Mesothelial cell of epicardium (in vitro differentiated cells): Measurements from ENCODE around the gene ZMYM4. TPM values are rescaled to one million over a fixed set of nuclear protein-coding genes. Genes with fewer than 3 reads are reported as not detected.
"Not testable (repeated sequence)": the region's sequence is repeated elsewhere in the genome, so short reads cannot be mapped to it uniquely, and the experiment has no call there.

Source experiments
- DNase-seq, 2 experiments: peaks; one replicate each; pipeline ENCODE4 v3.0.0; 2021; ENCODE audit warnings: low spot score in 2 of 2; ENCODE audit not compliant: unreplicated experiment in 2 of 2
- H3K27ac Mint-ChIP-seq: 2 replicates; pipeline ENCODE4 v1.8.0; 2021; ENCODE audit warnings: mixed read lengths
- H3K27me3 Mint-ChIP-seq: 2 replicates; pipeline ENCODE4 v1.8.0; 2021; ENCODE audit warnings: low read depth, mixed read lengths
- H3K36me3 Mint-ChIP-seq: 2 replicates; pipeline ENCODE4 v1.8.0; 2021; ENCODE audit warnings: mixed read lengths
- H3K4me1 Mint-ChIP-seq: 2 replicates; pipeline ENCODE4 v1.8.0; 2021; ENCODE audit warnings: mixed read lengths
- H3K4me3 Mint-ChIP-seq: 2 replicates; pipeline ENCODE4 v1.8.0; 2021; ENCODE audit warnings: mild to moderate bottlenecking, moderate library complexity, mixed read lengths
- H3K9me3 Mint-ChIP-seq: 2 replicates; pipeline ENCODE4 v1.8.0; 2021; ENCODE audit warnings: mixed read lengths
- total RNA-seq: library from RNA; stranded (reverse); gene quantifications from 3 replicates; pipeline ENCODE4 v1.2.1, GENCODE V29; 2021
- TF ChIP-seq, protein P1 (sequence below): fragments of 200-600 bp; sonication (generic); IDR thresholded peaks from one replicate; pipeline ENCODE4 v1.5.0; 2021; ENCODE audit warnings: antibody characterized with exemption; ENCODE audit not compliant: unreplicated experiment

The ZMYM4 gene
- total RNA-seq, 1 donor from 2014 or later: 91.3 TPM

DNA sequence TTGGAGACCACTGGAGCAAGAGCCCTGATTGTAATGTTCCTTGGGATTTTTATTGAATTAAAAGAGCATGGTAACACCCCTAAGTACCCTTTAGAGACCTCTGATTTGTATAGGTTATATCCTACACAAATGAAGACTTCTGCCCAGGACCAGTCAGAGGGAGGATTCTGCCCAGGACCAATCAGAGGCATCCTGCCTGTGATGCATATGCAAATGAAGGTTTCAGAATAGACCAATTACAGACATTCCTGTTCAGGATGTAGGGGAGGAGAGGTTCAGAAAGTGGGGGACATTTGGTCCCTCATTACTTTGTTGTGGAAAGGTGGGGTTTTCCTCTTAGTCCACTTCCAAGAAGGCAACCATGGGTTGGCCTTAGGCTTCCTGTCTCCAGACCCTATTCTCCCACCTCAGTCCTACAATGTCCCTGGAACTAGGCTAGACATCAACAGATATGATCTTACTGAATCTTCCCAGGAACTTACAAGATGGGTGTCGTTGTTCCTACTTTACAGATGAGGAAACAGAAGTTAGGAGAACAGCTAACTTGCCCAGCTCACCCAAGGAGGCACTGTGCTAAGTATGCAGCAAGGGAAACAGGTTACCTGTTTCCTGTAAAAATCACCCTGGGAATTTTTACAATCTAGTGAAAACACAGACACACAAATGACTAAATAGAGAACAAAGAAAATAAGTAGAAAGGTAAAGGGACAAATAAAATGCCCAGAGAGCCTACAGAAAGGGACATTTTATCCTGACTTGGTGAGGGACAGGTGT lies 38.7 kb upstream of the ZMYM4 start:
- Mint-ChIP-seq H3K36me3 (no peaks in the 10 kb centered on the region), H3K27me3 (no peaks in the 10 kb centered on the region), H3K4me1 (no peaks in the 10 kb centered on the region), H3K27ac (no peak overlapping the region), H3K4me3 (no peak overlapping the region), H3K9me3 (no peaks in the 10 kb centered on the region)
- DNase-seq: no peak
- TF ChIP-seq, protein P1, sequence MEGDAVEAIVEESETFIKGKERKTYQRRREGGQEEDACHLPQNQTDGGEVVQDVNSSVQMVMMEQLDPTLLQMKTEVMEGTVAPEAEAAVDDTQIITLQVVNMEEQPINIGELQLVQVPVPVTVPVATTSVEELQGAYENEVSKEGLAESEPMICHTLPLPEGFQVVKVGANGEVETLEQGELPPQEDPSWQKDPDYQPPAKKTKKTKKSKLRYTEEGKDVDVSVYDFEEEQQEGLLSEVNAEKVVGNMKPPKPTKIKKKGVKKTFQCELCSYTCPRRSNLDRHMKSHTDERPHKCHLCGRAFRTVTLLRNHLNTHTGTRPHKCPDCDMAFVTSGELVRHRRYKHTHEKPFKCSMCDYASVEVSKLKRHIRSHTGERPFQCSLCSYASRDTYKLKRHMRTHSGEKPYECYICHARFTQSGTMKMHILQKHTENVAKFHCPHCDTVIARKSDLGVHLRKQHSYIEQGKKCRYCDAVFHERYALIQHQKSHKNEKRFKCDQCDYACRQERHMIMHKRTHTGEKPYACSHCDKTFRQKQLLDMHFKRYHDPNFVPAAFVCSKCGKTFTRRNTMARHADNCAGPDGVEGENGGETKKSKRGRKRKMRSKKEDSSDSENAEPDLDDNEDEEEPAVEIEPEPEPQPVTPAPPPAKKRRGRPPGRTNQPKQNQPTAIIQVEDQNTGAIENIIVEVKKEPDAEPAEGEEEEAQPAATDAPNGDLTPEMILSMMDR: no peak

DNA sequence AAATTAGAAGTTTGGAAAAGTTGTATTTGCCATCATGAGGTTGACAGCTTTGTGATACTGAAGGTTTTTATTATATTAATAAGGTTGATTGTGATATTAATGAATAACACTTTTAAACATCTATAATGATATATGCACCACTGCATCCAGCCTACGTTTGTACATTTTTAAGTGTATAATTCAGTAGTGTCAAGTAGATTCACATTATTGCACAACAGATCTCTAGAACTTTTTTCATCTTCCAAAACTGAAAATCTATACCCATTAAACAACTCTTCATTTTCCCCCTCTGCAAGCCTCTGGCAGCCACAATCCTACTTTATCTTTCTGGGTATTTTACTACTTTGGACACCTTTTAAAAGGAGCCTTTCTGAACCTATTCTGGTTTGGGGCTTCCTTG lies 37.2 kb upstream of the ZMYM4 start:
- H3K36me3 Mint-ChIP-seq: no peaks in the 10 kb centered on the region
- TF ChIP-seq, protein P1: no peak
- no peaks in the 10 kb centered on the region for H3K27me3 Mint-ChIP-seq
- no peak overlapping the region for H3K4me3 Mint-ChIP-seq
- no peak overlapping the region for H3K27ac Mint-ChIP-seq
- H3K9me3 Mint-ChIP-seq: no peaks in the 10 kb centered on the region
- no peak for DNase-seq
- H3K4me1 Mint-ChIP-seq: no peaks in the 10 kb centered on the region

DNA sequence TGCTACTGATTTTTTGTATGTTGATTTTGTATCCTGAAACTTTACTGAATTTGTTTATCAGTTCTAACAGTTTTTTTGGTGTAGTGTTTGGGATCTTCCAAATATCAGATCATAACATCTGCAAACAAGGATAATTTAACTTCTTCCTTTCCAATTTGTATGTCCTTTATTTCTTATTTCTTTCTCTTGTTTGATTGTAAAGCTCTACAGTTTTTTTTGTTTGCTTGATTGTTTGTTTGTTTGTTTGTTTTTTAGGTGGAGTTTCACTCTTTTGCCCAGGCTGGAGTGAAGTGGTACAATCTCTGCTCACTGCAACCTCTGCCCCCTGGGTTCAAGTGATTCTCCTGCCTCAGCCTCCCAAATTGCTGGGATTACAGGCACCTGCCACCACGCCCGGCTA lies 31.7 kb upstream of the ZMYM4 start:
- not testable (repeated sequence) for H3K36me3 Mint-ChIP-seq, H3K27me3 Mint-ChIP-seq, H3K9me3 Mint-ChIP-seq, DNase-seq, H3K27ac Mint-ChIP-seq, H3K4me3 Mint-ChIP-seq, H3K4me1 Mint-ChIP-seq

DNA sequence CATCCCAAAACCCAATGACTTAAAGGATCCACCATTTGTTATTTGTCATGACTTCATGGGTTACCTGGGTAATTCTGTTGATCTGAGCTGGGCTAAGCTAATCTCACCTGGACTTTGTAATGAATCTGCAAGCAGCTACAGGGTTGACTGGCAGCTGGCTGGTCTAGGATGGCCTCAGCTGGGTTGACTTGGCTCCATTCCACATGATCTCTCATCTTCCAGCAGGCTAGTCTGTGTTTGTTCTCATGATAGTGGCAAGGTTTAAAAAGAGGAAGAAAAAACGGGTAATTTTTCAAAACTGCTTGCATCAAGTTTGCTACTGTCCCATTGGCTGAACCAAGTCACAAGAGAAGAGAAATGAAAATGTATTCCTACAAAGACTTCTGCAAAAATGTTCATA lies 24.8 kb upstream of the ZMYM4 start:
- Mint-ChIP-seq H3K27ac (no peak overlapping the region), H3K27me3 (peaks cover 1% of the 10 kb centered on the region), H3K4me3 (no peak overlapping the region), H3K36me3 (no peaks in the 10 kb centered on the region), H3K4me1 (no peaks in the 10 kb centered on the region), H3K9me3 (peaks cover 2% of the 10 kb centered on the region)
- DNase-seq: no peak
- TF ChIP-seq, protein P1: no peak

DNA sequence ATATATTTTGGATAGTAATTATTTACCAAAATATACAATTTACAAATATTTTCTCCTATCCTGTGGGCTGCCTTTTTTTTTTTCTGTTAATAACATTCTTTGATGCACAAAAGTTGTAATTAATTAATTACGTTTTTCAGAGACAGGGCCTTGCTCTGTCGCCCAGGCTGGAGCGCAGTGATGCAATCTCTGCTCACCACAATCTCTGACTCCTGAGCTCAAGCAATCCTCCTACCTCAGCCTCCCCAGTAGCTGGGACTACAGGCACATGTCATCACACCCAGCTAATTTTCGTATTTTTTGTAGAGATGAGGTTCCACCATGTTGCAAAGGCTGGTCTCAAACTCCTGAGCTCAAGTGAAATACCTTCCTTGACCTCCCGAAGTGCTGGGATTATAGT lies 21.3 kb upstream of the ZMYM4 start:
- Mint-ChIP-seq H3K9me3 (peaks cover 4% of the 10 kb centered on the region), H3K4me1 (no peaks in the 10 kb centered on the region), H3K4me3 (no peak overlapping the region), H3K27ac (no peak overlapping the region), H3K27me3 (peaks cover 3% of the 10 kb centered on the region), H3K36me3 (no peaks in the 10 kb centered on the region)
- TF ChIP-seq, protein P1: no peak
- no peak for DNase-seq

DNA sequence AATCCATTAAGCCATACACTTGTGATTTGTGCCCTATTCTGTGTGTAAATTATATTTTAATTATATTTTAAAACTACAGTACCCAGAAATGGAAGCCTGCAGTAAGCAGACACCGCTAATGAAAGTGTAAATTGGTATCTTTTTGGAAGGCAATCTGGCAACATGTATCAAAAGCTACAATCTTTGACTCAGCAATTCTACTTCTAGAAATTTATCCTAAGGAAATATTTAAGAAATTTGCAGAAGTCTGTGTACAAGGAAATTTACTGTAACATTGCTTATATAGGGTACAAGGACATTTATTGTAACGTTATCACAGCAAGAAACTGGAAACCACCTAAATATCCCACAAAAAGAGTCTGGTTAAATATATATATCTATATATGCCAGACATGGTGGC lies 14.6 kb upstream of the ZMYM4 start:
- H3K27me3 Mint-ChIP-seq: peaks cover 3% of the 10 kb centered on the region
- DNase-seq: no peak
- TF ChIP-seq, protein P1: no peak
- no peaks in the 10 kb centered on the region for H3K9me3 Mint-ChIP-seq
- no peaks in the 10 kb centered on the region for H3K36me3 Mint-ChIP-seq
- H3K27ac Mint-ChIP-seq: no peak overlapping the region
- H3K4me1 Mint-ChIP-seq: no peaks in the 10 kb centered on the region
- no peak overlapping the region for H3K4me3 Mint-ChIP-seq
